DMS 273 treated with DMSO at 0.1 percent for 48 hours (cell line): ENCODE data around the gene HPS4.
"Not testable (repeated sequence)": the region's sequence is repeated elsewhere in the genome, so short reads cannot be mapped to it uniquely, and the experiment has no call there.

ENCODE experiments used
- DNase-seq: peaks from one replicate; lab custom pipeline; 2025; lab: John Stamatoyannopoulos, UW

The HPS4 gene

GRCh38 chr22:26483439-26484359 is at the start of gene HPS4, which contains the start of gene SRRD:
Gene HPS4 (minus strand): TSS chr22:26483783. CDS start chr22:26481762, 2,021 bp downstream.
Gene SRRD (plus strand): TSS chr22:26483877. CDS start chr22:26483891, 14 bp downstream.
- peak; percentile 47 for DNase-seq

- no peak for DNase-seq
These were observed 45.8 kb upstream of the HPS4 start for GRCh38 chr22:26529345-26529744.

GRCh38 chr22:26528518-26528917 is 44.9 kb upstream of the HPS4 start:
- not testable (repeated sequence) for DNase-seq

- no peak for DNase-seq
These were observed 44.2 kb upstream of the HPS4 start for GRCh38 chr22:26527574-26528465.

- DNase-seq, result no peak
These were observed 43.6 kb upstream of the HPS4 start for GRCh38 chr22:26527167-26527566.

- DNase-seq, result no peak
These were observed 42.5 kb upstream of the HPS4 start for GRCh38 chr22:26525946-26526564.

- DNase-seq, result no peak
These were observed 41.3 kb upstream of the HPS4 start for GRCh38 chr22:26524870-26525269.

GRCh38 chr22:26522592-26522991 is 39.0 kb upstream of the HPS4 start:
- DNase-seq, result no peak

- no peak for DNase-seq
These were observed 38.4 kb upstream of the HPS4 start for GRCh38 chr22:26522012-26522411.

GRCh38 chr22:26517429-26517828 is 33.8 kb upstream of the HPS4 start:
- DNase-seq, result no peak

GRCh38 chr22:26516503-26516902 is 32.9 kb upstream of the HPS4 start:
- no peak for DNase-seq

GRCh38 chr22:26515931-26516330 is 32.3 kb upstream of the HPS4 start:
- DNase-seq, result no peak

- DNase-seq, result no peak
These were observed 31.0 kb upstream of the HPS4 start for GRCh38 chr22:26514419-26515161.

- no peak for DNase-seq
These were observed 30.3 kb upstream of the HPS4 start for GRCh38 chr22:26513838-26514237.

GRCh38 chr22:26512149-26512793 is 28.7 kb upstream of the HPS4 start, which contains the start of gene TFIP11:
Gene TFIP11 (minus strand): TSS chr22:26512473. CDS start chr22:26510272, 2,201 bp downstream.
- DNase-seq, result peak; percentile 48

GRCh38 chr22:26508148-26508547 is 24.6 kb upstream of the HPS4 start:
- no peak for DNase-seq

- DNase-seq, result no peak
These were observed 20.2 kb upstream of the HPS4 start for GRCh38 chr22:26503758-26504157.

- DNase-seq, result no peak
These were observed 19.3 kb upstream of the HPS4 start for GRCh38 chr22:26502688-26503561.

GRCh38 chr22:26501996-26502395 is 18.4 kb upstream of the HPS4 start:
- no peak for DNase-seq

GRCh38 chr22:26499188-26499703 is 15.7 kb upstream of the HPS4 start:
- DNase-seq, result no peak
